ENCODE results near the gene MCC.

Gene MCC

GRCh38 chr5:113118298-113118697 lies 370.0 kb downstream of the MCC start (continued):
- no peak for TF ChIP-seq ZNF639 (tag by site-specific recombination; IDR thresholded peaks at IDR 0.05)
- TF ChIP-seq GFI1B (tag by site-specific recombination; IDR thresholded peaks at IDR 0.05) = no peak
- no peak for TF ChIP-seq BCL11A (tag by site-specific recombination; IDR thresholded peaks at IDR 0.05; ENCODE audit: low read depth)
- peak; percentile 56; the same call in 1 of the 2 replicates for TF ChIP-seq ZSCAN30 (tag by site-specific recombination; IDR thresholded peaks at IDR 0.05)
- TF ChIP-seq PRDM4 (tag by site-specific recombination; IDR thresholded peaks at IDR 0.05) = no peak
- peak; percentile 40; the same call in 1 of the 2 replicates for TF ChIP-seq GLIS1 (tag by site-specific recombination; IDR thresholded peaks at IDR 0.05)

GRCh38 chr5:113117543-113118115 lies 370.6 kb downstream of the MCC start:
- H3K36me3 ChIP-seq (ENCODE audit: control insufficient read depth in 2 of 2, insufficient read depth in 1 of 2, low read length in 2 of 2) = peaks cover 0 to 6% of the 10 kb centered on the region in 2 experiments; a peak in 1 of 3 replicates
- H3K27ac ChIP-seq (ENCODE audit: extremely low read depth, low read depth, low read length) = no peak overlapping the region
- POLR2A ChIA-PET = no interaction called here
- no peak overlapping the region for H3K4me3 ChIP-seq (ENCODE audit: low read depth, low read length)
- H3K9me3 ChIP-seq (ENCODE audit: control insufficient read depth, insufficient read depth, low read depth, low read length) = no peaks in the 10 kb centered on the region
- peaks cover 10% of the 10 kb centered on the region; the same call in 1 of the 2 replicates for H3K4me1 ChIP-seq (ENCODE audit: control insufficient read depth, insufficient read depth, low read length)
- CTCF ChIA-PET = interaction anchor here (0.6 kb wide), 1 partner anchor 213 kb away, joined by 3 read pairs; no protein-coding TSS in a partner anchor
- TF ChIP-seq ZNF266 (tag by site-specific recombination; IDR thresholded peaks at IDR 0.05; ENCODE audit: low read depth) (no peak), ZNF623 (tag by site-specific recombination; IDR thresholded peaks at IDR 0.05) (peak; percentile 39)

GRCh38 chr5:113115956-113116355 lies 372.3 kb downstream of the MCC start:
- POLR2A ChIA-PET = no interaction called here
- CTCF ChIA-PET = no interaction called here
- H3K36me3 ChIP-seq (ENCODE audit: control insufficient read depth in 2 of 2, insufficient read depth in 1 of 2, low read length in 2 of 2) = peaks cover 0 to 3% of the 10 kb centered on the region in 2 experiments; a peak in 1 of 3 replicates
- H3K4me1 ChIP-seq (ENCODE audit: control insufficient read depth, insufficient read depth, low read length) = peaks cover 10% of the 10 kb centered on the region; the same call in 1 of the 2 replicates
- no peak overlapping the region for H3K4me3 ChIP-seq (ENCODE audit: low read depth, low read length)
- no peak overlapping the region for H3K27ac ChIP-seq (ENCODE audit: extremely low read depth, low read depth, low read length)
- H3K9me3 ChIP-seq (ENCODE audit: control insufficient read depth, insufficient read depth, low read depth, low read length) = no peaks in the 10 kb centered on the region
- TF ChIP-seq ZFP37 (tag by site-specific recombination; IDR thresholded peaks at IDR 0.05) (no peak), SP7 (tag by site-specific recombination; IDR thresholded peaks at IDR 0.05) (no peak), BCL11A (tag by site-specific recombination; IDR thresholded peaks at IDR 0.05; ENCODE audit: low read depth) (no peak), TRIM28 (IDR thresholded peaks at IDR 0.05; ENCODE audit: borderline replicate concordance, low read length) (no peak), ZNF114 (tag by site-specific recombination; IDR thresholded peaks at IDR 0.05) (no peak), SCRT1 (tag by site-specific recombination; IDR thresholded peaks at IDR 0.05; ENCODE audit: borderline replicate concordance) (no peak), ZBTB11 (tag by site-specific recombination; conservative IDR thresholded peaks at IDR 0.05; ENCODE audit: low read depth) (no peak), ZNF274 (IDR thresholded peaks at IDR 0.05; ENCODE audit: low read length) (no peak), ZNF274 (tag by site-specific recombination; IDR thresholded peaks at IDR 0.05; ENCODE audit: borderline replicate concordance) (no peak), ZNF239 (tag by site-specific recombination; IDR thresholded peaks at IDR 0.05) (no peak), ZNF521 (tag by site-specific recombination; IDR thresholded peaks at IDR 0.05) (no peak), ZNF843 (tag by site-specific recombination; IDR thresholded peaks at IDR 0.05) (no peak)
- TF ChIP-seq, protein P1, sequence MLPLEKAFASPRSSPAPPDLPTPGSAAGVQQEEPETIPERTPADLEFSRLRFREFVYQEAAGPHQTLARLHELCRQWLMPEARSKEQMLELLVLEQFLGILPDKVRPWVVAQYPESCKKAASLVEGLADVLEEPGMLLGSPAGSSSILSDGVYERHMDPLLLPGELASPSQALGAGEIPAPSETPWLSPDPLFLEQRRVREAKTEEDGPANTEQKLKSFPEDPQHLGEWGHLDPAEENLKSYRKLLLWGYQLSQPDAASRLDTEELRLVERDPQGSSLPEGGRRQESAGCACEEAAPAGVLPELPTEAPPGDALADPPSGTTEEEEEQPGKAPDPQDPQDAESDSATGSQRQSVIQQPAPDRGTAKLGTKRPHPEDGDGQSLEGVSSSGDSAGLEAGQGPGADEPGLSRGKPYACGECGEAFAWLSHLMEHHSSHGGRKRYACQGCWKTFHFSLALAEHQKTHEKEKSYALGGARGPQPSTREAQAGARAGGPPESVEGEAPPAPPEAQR (tag by site-specific recombination; IDR thresholded peaks at IDR 0.05) = no peak
- TF ChIP-seq, protein P2, sequence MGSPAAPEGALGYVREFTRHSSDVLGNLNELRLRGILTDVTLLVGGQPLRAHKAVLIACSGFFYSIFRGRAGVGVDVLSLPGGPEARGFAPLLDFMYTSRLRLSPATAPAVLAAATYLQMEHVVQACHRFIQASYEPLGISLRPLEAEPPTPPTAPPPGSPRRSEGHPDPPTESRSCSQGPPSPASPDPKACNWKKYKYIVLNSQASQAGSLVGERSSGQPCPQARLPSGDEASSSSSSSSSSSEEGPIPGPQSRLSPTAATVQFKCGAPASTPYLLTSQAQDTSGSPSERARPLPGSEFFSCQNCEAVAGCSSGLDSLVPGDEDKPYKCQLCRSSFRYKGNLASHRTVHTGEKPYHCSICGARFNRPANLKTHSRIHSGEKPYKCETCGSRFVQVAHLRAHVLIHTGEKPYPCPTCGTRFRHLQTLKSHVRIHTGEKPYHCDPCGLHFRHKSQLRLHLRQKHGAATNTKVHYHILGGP (tag by site-specific recombination; IDR thresholded peaks at IDR 0.05) = no peak
